ENCODE data around the gene BIRC6. TPM values are rescaled to one million over a fixed set of nuclear protein-coding genes. Genes with fewer than 3 reads are reported as not detected.
"Not testable (repeated sequence)": the region's sequence is repeated elsewhere in the genome, so short reads cannot be mapped to it uniquely, and the experiment has no call there.

The BIRC6 gene
- total RNA-seq, 1 donor from 2014 or later, result 105 TPM

DNA sequence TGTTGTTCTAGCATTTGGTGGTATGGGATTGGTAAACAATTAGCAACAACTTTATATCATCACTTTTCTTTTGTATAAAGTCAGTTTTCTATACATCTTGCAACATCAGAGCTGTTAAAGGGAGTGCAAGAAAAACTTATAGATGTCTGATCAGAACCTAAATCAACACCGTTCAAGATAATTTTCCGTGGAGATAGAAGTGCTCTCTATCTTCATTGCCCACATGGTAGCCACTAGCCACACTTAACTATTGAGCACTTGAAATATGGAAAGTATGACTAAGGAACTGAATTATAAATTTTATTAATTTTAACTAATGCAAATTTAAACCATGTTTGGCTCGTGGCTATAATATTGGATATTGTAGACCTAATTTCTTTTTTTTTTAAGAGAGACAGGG, 276.2 kb downstream of the BIRC6 start:
- Mint-ChIP-seq H3K4me3 (no peak overlapping the region), H3K9me3 (no peaks in the 10 kb centered on the region), H3K27ac (no peak overlapping the region), H3K27me3 (no peaks in the 10 kb centered on the region), H3K36me3 (ENCODE audit: low read depth) (peaks cover 46% of the 10 kb centered on the region), H3K4me1 (peaks cover 18% of the 10 kb centered on the region)
- DNase-seq, result no peak
- intact Hi-C loops (cut with micrococcal nuclease), result no loop called here

DNA sequence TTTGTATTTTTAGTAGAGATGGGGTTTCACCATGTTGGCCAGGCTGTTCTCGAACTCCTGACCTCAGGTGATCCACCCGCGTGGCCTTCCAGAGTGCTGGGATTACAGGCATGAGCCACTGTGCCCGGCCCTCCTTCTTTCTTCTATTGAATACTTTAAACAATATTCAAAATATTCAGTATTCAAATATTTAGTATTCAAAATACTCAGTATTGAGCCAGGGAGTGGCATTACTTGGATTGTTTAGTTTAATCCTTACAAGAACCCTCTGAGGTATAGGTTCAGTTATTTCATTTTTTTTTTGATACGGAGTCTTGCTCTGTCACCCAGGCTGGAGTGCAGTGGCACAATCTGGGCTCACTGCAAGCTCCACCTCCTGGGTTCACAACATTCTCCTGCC, 281.7 kb downstream of the BIRC6 start:
- H3K27me3 Mint-ChIP-seq; intact Hi-C loops (cut with micrococcal nuclease); H3K9me3 Mint-ChIP-seq; H3K27ac Mint-ChIP-seq; H3K4me1 Mint-ChIP-seq; H3K4me3 Mint-ChIP-seq; DNase-seq: not testable (repeated sequence)
- peaks cover 44% of the 10 kb centered on the region for H3K36me3 Mint-ChIP-seq (ENCODE audit: low read depth)

DNA sequence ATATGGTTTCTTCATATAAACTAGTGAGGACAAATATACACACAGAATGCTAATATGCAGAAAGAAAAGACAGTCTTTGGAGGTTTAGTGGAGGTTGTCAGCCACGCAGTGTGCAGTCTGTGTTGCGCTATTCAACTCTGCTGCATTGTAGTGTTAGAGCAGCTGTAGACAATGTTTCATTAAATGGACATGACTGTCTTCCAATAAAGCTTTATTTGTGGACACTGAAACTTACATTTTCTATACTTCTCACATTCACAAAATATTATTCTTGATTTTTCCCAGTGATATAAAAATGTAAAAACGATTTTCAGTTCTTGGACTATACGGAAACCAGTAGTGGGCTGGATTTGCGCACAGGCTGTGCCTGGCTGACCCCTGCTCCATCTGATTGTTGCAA, 284.4 kb downstream of the BIRC6 start:
- Mint-ChIP-seq H3K36me3 (ENCODE audit: low read depth) (peaks cover 44% of the 10 kb centered on the region), H3K4me3 (no peak overlapping the region), H3K4me1 (peaks cover 2% of the 10 kb centered on the region), H3K9me3 (no peaks in the 10 kb centered on the region), H3K27ac (no peak overlapping the region), H3K27me3 (no peaks in the 10 kb centered on the region)
- intact Hi-C loops (cut with micrococcal nuclease), result no loop called here
- no peak for DNase-seq

DNA sequence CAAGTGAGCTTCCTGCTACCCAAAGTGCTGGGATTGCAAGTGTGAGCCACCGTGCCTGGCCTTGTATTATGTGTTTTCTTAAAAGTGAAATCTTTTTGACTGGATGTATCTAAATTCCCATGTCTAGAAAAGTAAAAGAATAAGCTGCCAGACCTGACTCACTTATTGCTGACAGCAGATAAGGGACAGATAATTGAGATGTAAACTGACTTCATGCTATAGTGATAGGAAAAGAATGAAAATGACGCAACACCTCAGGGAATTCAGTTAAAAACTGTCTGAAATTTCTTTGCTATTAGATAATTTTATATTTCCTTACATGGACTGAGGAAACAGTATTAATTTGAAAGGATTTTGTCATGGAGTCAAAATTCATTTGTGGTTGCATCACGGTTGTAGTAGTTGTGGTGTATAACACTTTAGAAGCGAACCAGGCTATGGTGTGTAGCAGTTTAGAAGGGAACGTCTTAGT, 290.4 kb downstream of the BIRC6 start:
- no peaks in the 10 kb centered on the region for H3K9me3 Mint-ChIP-seq
- H3K27me3 Mint-ChIP-seq, result no peaks in the 10 kb centered on the region
- intact Hi-C loops (cut with micrococcal nuclease), result no loop called here
- H3K4me3 Mint-ChIP-seq, result no peak overlapping the region
- H3K27ac Mint-ChIP-seq, result no peak overlapping the region
- no peak for DNase-seq
- H3K36me3 Mint-ChIP-seq (ENCODE audit: low read depth), result peaks cover 41% of the 10 kb centered on the region
- peaks cover 2% of the 10 kb centered on the region for H3K4me1 Mint-ChIP-seq

DNA sequence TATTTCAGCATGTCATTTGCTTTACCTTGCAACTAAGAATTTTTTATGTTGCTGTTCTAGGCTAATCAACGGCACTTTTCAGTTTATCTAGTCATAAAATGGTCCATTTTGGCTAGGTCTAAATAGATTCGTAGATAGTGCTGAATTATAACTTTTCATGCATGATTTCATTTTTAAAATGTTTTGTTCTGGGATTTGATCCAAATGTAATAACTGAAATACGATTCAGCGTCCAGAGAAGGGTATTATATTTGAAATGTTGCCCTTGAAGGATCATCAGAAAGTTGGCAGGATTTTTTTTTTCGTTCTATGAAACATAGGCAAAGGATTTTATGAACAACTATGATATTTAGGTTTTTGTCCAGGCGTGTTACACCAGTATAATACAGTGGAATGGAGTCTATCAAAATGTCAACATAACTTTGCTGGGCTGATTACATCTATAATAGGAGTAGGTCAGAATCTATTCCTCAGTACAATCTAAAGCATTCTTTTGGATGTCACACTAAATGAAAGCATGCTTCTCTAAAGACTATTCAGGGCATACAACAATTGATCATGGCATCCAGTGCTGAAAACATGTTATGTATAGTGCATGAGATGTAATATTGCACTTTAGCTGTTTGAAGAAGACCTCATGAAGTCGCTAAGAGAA, 295.9 kb downstream of the BIRC6 start:
- Mint-ChIP-seq H3K4me3 (no peak overlapping the region), H3K4me1 (peaks cover 6% of the 10 kb centered on the region), H3K36me3 (ENCODE audit: low read depth) (peaks cover 38% of the 10 kb centered on the region), H3K27me3 (no peaks in the 10 kb centered on the region), H3K27ac (no peak overlapping the region), H3K9me3 (no peaks in the 10 kb centered on the region)
- DNase-seq, result no peak
- intact Hi-C loops (cut with micrococcal nuclease), result no loop called here

DNA sequence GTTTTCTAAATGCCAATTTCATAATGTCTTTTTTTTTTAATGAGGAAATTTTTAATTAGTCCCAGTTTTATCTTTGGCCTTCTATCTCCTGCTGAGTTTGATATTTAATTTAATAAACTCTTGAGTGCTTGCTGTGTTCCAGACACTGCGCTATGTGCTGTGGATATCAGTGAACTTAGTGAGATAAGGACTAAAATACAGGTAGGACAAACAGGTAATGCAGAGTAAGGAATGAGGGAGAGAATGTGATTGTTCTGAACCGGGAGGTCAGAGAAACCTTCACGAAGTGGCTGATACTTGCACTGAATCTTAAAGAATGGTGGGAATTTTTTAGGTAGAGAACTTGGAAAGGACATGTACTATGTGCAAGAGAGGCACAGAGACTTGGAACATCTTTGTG, 299.2 kb downstream of the BIRC6 start:
- no peak for DNase-seq
- Mint-ChIP-seq H3K4me3 (no peak overlapping the region), H3K4me1 (peaks cover 4% of the 10 kb centered on the region), H3K36me3 (ENCODE audit: low read depth) (peaks cover 47% of the 10 kb centered on the region), H3K9me3 (peaks cover 8% of the 10 kb centered on the region), H3K27me3 (no peaks in the 10 kb centered on the region), H3K27ac (no peak overlapping the region)
- intact Hi-C loops (cut with micrococcal nuclease), result no loop called here

DNA sequence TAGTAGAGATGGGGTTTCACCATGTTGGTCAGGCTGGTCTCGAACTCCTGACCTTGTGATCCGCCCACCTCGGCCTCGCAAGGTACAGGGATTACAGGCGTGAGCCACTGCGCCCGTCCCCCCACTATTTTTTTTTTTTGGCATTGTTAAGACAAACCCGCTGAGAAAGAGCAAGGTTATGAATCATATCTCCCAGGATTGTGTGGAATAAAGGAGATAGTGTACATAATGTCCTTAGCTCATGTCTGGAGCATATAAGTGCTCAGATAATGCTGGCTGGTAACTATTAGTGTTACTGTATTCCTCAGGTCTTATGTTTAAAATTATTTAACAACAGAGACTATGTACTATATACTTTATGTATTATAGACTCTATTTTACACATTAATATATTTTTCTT, 307.0 kb downstream of the BIRC6 start:
- Mint-ChIP-seq H3K4me1 (peaks cover 2% of the 10 kb centered on the region), H3K27ac (no peak overlapping the region), H3K36me3 (ENCODE audit: low read depth) (peaks cover 46% of the 10 kb centered on the region), H3K9me3 (peaks cover 13% of the 10 kb centered on the region), H3K27me3 (no peaks in the 10 kb centered on the region), H3K4me3 (no peak overlapping the region)
- DNase-seq, result no peak
- intact Hi-C loops (cut with micrococcal nuclease), result no loop called here

DNA sequence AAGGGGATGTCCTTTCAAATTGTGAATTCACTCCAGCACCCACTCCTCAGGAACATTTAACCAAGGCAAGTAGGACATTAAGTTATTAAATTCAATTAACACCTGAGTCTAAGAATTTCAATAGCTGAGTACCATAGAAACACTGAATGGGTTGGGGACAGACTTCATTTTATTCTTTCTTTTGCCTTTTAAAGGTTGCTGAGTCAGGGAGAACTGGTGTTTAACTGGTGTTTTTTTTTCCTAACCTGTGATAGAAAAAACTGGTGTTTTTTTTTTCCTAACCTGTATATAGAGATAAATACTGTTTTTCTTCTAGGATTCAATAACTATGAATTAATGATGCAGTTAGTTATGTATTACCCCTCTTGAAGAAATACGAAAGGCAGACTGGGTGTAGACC, 309.9 kb downstream of the BIRC6 start:
- intact Hi-C loops (cut with micrococcal nuclease), result no loop called here
- no peak overlapping the region for H3K27ac Mint-ChIP-seq
- H3K9me3 Mint-ChIP-seq, result no peaks in the 10 kb centered on the region
- H3K36me3 Mint-ChIP-seq (ENCODE audit: low read depth), result peaks cover 35% of the 10 kb centered on the region
- peaks cover 2% of the 10 kb centered on the region for H3K4me1 Mint-ChIP-seq
- DNase-seq, result no peak
- no peak overlapping the region for H3K4me3 Mint-ChIP-seq
- H3K27me3 Mint-ChIP-seq, result no peaks in the 10 kb centered on the region

DNA sequence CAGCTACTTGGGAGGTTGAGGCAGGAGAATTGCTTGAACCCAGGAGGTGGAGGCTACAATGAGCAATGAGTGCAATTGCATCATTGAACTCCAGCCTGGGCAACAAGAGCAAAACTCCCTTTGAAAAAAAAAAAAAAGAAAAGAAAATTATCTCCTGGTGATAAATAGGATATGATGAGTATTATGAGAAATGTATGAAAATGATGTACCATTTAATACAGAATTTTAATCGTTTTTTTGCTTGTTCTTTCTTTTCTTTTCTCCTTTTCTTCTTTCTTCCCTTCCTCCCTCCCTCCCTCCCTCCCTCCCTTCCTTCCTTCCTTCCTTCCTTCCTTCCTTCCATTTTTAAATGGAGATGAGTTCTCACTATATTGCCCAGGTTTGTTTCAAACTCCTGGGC, 311.4 kb downstream of the BIRC6 start:
- H3K27me3 Mint-ChIP-seq, result no peaks in the 10 kb centered on the region
- intact Hi-C loops (cut with micrococcal nuclease), result no loop called here
- H3K9me3 Mint-ChIP-seq, result no peaks in the 10 kb centered on the region
- no peak for DNase-seq
- H3K36me3 Mint-ChIP-seq (ENCODE audit: low read depth), result peaks cover 38% of the 10 kb centered on the region
- no peak overlapping the region for H3K4me3 Mint-ChIP-seq
- H3K27ac Mint-ChIP-seq, result no peak overlapping the region
- peaks cover 2% of the 10 kb centered on the region for H3K4me1 Mint-ChIP-seq

Other genes with a start within 250 kb of the BIRC6 start
- gene SLC30A6, start 191.2 kb upstream of the BIRC6 start, total RNA-seq, result 26.0 and 27.4 TPM in 2 replicates
- 0.19 and 0.24 TPM in 2 replicates for gene NLRC4, start 92.1 kb upstream of the BIRC6 start, total RNA-seq
- 34.5 and 37.9 TPM in 2 replicates for gene YIPF4, start 79.1 kb upstream of the BIRC6 start, total RNA-seq

Data from activated CD4-positive, alpha-beta T cell treated with anti-CD3 and anti-CD28 coated beads, Interleukin-2, amount 10 ng/mL, durations not matched to agents 24 days and 14 days (primary cell).